Subcutaneous adipose tissue (tissue), 4 donors: ENCODE data around the gene CIITA. TPM values are rescaled to one million over a fixed set of nuclear protein-coding genes. Genes with fewer than 3 reads are reported as not detected.

Experiments
- CTCF ChIP-seq: fragments of 450-650 bp; IDR thresholded peaks from one replicate; pipeline ENCODE4 v1.5.1; 2016; ENCODE audit warnings: low read depth, mild to moderate bottlenecking, control low read depth, antibody characterized with exemption, moderate library complexity
- total RNA-seq, 4 donors: library from RNA; depleted of rRNA; stranded (reverse); fragments of >200 nt; gene quantifications; one replicate each; pipeline ENCODE4 v1.1.0, GENCODE V29; 2016

The CIITA gene
- total RNA-seq, 4 donors from 2014 or later = 2.8 to 65.0 (median 13.5) TPM

DNA sequence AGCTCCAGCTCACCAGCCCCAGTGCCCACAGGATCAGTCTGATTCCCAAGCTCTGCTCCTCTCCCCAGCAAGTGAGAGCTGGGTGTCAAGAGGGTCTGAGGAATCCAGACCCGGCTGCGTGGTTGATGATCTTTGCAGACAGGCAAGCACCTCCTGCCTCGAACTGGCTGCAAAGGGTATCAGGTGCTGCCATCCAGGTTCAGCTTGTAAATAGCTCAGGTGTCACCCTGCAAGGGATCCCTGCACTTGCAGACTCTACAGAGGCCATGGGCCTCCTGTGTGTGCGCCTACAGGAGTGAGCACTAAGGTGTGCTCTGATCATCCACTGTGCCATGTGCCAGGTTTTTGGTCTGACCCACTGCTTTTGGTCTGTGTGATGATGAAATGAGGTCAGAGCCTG lies 49.1 kb downstream of the CIITA start:
- no peak for TF ChIP-seq CTCF

- TF ChIP-seq CTCF = no peak
These were observed 49.9 kb downstream of the CIITA start for GRCh38 chr16:10926867-10927266.

DNA sequence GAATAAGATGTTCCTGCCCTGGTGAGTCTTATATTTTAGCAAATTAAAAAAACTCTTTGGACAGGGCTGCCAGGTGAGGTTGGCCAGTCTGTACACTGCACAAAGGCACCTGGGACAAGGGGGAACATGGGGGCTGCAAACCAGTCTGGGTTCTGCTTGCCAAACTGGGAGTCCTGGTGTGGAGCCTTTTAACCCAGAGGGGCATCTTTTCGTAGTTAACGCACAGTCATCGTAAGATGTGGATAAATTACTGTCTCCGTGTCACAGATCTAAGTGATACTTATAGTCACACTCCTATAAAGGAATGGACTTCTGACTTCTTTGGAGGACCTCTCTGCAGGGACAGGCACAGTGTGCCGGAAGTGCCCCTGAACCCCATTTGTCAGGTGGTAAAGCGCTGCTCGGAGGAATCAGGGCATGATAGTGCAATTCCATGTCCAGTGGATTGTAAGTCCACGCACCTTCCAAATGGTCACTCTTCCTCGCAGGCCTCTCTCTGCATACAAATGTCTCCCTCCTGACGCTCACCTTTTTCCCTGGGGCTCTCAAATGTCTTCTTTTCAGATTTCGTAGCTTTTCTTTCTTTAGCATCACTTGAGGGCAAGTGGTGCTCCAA lies 50.6 kb downstream of the CIITA start:
- no peak for TF ChIP-seq CTCF

DNA sequence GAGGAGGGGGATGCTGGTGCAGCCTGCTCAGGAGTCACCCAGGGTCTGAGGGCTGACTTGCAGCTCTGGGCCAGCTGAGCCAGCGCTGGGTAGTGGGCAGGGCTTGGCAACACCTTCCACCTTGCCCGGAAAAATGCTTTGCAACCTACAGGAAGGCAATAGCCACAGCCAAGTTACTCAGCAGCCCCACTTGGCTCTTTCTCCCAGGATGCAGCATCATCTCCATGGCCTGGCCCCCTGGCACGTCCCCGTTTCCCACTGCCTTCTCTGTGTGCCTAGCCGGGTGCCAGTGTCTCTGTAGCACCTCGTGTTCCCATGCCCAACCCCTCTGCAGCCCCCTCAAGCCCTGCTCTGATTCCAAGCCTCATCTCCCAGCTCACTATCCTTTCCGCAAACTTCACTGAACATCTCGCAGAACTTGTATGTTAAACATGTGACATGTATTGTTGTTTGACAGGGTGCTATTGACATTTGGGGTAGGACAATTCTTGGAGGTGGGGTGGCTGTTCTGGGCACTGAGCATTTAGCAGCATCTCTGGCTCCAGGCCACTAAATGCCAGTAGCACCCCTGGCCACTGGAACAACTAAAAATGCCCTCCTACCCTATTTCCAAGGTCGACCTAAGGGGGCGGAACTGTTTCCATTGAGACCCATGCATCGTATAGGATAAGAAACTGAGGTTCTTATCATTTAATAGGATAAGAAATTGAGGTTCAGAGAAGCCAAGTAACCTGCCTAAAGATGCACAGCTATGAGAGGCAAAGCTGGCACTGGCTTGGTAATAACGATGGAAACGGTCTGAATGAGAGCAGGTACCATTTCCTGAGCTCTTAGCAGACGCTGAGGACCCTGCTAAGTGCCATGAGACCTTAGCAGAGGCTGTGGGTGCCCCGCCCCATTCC lies 53.1 kb downstream of the CIITA start:
- TF ChIP-seq CTCF = no peak

DNA sequence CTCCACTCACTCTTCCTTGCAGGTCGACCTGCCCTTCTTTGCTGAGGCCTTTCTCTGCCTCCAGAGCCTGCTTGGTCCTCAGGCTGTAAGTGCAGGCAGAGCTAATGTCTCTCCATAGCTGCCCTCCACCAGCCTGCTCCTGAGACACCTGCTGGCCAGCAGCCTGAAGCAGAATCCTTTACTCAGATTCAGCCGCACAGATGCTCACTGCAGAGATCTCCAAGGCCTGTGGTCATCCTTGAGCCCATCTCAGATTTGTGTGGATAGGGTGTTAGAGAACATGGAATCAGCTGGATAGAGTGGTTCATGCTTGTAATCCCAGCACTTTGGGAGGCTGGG lies 53.7 kb downstream of the CIITA start:
- no peak for TF ChIP-seq CTCF

DNA sequence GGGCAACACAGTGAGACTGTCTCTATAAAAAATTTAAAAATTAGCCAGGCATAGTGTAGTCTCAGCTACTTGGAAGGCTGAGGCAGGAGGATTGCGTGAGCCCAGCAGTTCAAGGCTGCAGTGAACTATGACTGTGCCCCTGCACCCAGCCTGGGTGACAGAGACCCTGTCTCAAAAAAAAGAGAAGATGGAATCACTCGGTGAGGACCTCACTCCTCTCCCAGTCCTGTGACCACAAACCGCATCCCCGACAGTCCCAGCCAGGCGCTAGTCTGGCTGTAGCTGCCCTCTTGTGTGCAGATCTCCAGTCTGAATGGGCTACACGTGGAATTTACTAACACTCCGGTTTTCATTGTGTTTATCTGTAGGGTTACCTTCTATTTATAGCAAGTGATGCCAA lies 54.1 kb downstream of the CIITA start:
- no peak for TF ChIP-seq CTCF

- TF ChIP-seq CTCF = no peak
These were observed 55.1 kb downstream of the CIITA start for GRCh38 chr16:10931977-10932632.
